Keratinocyte (primary cell): ENCODE data around the gene SBNO1. TPM values are rescaled to one million over a fixed set of nuclear protein-coding genes. Genes with fewer than 3 reads are reported as not detected.

ENCODE experiments used
- DNase-seq: peaks from one replicate; pipeline ENCODE4 v3.0.0-alpha.2; 2011; ENCODE audit warnings: low read depth, missing footprints, low spot score
- FAIRE-seq: peaks from 2 replicates; lab custom pipeline; 2011; peaks lifted over from hg19 to GRCh38; lab: Jason Lieb, UNC
- H2AFZ ChIP-seq: 2 replicates; pipeline ENCODE4 v1.6.0; 2012; ENCODE audit warnings: low read length, control low read depth, inconsistent platforms; ENCODE audit not compliant: control insufficient read depth
- H3K27ac ChIP-seq: 2 replicates; pipeline ENCODE4 v1.5.1; 2011; ENCODE audit warnings: low read length; ENCODE audit not compliant: control insufficient read depth, insufficient read depth
- H3K27me3 ChIP-seq: 3 replicates; pipeline ENCODE4 v1.6.0; 2011; ENCODE audit warnings: low read length; ENCODE audit not compliant: control insufficient read depth, insufficient read depth; ENCODE audit errors: extremely low read depth
- H3K36me3 ChIP-seq, 2 experiments: 2 replicates in 1 of 2; 3 replicates in 1 of 2; pipeline ENCODE4 v1.5.1; 2011; ENCODE audit warnings: low read length in 2 of 2, mild to moderate bottlenecking in 1 of 2; ENCODE audit not compliant: control insufficient read depth in 2 of 2, insufficient read depth in 2 of 2; ENCODE audit errors: extremely low read depth in 1 of 2
- H3K4me1 ChIP-seq: 3 replicates; pipeline ENCODE4 v1.5.1; 2011; ENCODE audit warnings: low read length; ENCODE audit not compliant: control insufficient read depth, insufficient read depth; ENCODE audit errors: extremely low read depth
- H3K4me2 ChIP-seq: 3 replicates; pipeline ENCODE4 v1.6.0; 2011; ENCODE audit warnings: low read depth, low read length; ENCODE audit not compliant: control insufficient read depth, insufficient read depth; ENCODE audit errors: extremely low read depth
- H3K4me3 ChIP-seq, 3 experiments: fragments of 200-600 bp in 1 of 3; sonication (generic) in 1 of 3; 2 replicates in 2 of 3; 3 replicates in 1 of 3; pipeline ENCODE4 v1.5.1; 2011 to 2016; ENCODE audit warnings: low read length in 3 of 3, mild to moderate bottlenecking in 3 of 3, control low read depth in 2 of 3, inconsistent platforms in 1 of 3, low read depth in 1 of 3, mixed read lengths in 1 of 3, mixed run types in 1 of 3, moderate library complexity in 1 of 3; ENCODE audit not compliant: control insufficient read depth in 2 of 3, insufficient read depth in 2 of 3; ENCODE audit errors: extremely low read depth in 1 of 3
- H3K79me2 ChIP-seq: 2 replicates; pipeline ENCODE4 v1.6.0; 2012; ENCODE audit warnings: low read length; ENCODE audit not compliant: control insufficient read depth, insufficient read depth
- H3K9ac ChIP-seq: 3 replicates; pipeline ENCODE4 v1.6.0; 2011; ENCODE audit warnings: low read length; ENCODE audit not compliant: control insufficient read depth, insufficient read depth; ENCODE audit errors: extremely low read depth
- H3K9me1 ChIP-seq: 3 replicates; pipeline ENCODE4 v1.6.0; 2011; ENCODE audit warnings: low read length; ENCODE audit not compliant: control insufficient read depth, insufficient read depth; ENCODE audit errors: extremely low read depth
- H3K9me3 ChIP-seq: 2 replicates; pipeline ENCODE4 v1.5.1; 2012; ENCODE audit warnings: low read depth, low read length; ENCODE audit not compliant: control insufficient read depth
- H4K20me1 ChIP-seq: 3 replicates; pipeline ENCODE4 v1.6.0; 2011; ENCODE audit warnings: low read length; ENCODE audit not compliant: control insufficient read depth, insufficient read depth; ENCODE audit errors: extremely low read depth
- EZH2 ChIP-seq: IDR thresholded peaks from one replicate; pipeline ENCODE4 v1.6.1; 2012; ENCODE audit warnings: inconsistent platforms, mild to moderate bottlenecking, low read length, moderate library complexity
- dilution Hi-C: fragments of 300-500 bp; cut with MboI; formaldehyde crosslinking; loops from one replicate; pipeline ENCODE4 v1.7.0; 2020; ENCODE audit warnings: low sequenced_read_pairs; ENCODE audit not compliant: extremely low pct_ligation_motif_present
- polyA plus RNA-seq, 5 experiments: library from polyadenylated mRNA; depleted of rRNA in 3 of 5; stranded (reverse) in 3 of 5; stranded (forward) in 1 of 5; unstranded in 1 of 5; fragments of >200 nt; gene quantifications; 1 replicate in 1 of 5; 2 replicates in 3 of 5; 3 replicates in 1 of 5; pipeline versions ENCODE4 v1.2.1 to v1.2.3, GENCODE V29; 2011 to 2012; ENCODE audit warnings: missing spikeins in 2 of 5, low read depth in 1 of 5, low replicate concordance in 1 of 5
- TF ChIP-seq, protein P1 (sequence below), 3 experiments: IDR thresholded peaks in 1 of 3; conservative IDR thresholded peaks in 1 of 3; optimal IDR thresholded peaks in 1 of 3; 2 replicates in 2 of 3; 3 replicates in 1 of 3; pipeline versions ENCODE3 to v1.5.1; 2011; ENCODE audit warnings: low read length in 3 of 3, mild to moderate bottlenecking in 3 of 3, moderate library complexity in 2 of 3, control low read depth in 1 of 3, inconsistent platforms in 1 of 3; ENCODE audit not compliant: insufficient read depth in 2 of 3; ENCODE audit errors: extremely low read depth in 1 of 3

Gene SBNO1
- polyA plus RNA-seq, 1 donor (not counting 4 experiments of a cell fraction or from before 2014, with no cell fraction given) = 18.4 TPM

- Histone ChIP-seq H2AFZ (no peak overlapping the region), H3K79me2 (peaks cover 39% of the 10 kb centered on the region), H3K4me3 (no peak overlapping the region), H4K20me1 (peaks cover 4% of the 10 kb centered on the region), H3K9me3 (no peaks in the 10 kb centered on the region), H3K4me1 (peaks cover 7% of the 10 kb centered on the region), H3K36me3 (peaks cover 32 to 39% of the 10 kb centered on the region in 2 experiments), H3K9me1 (no peaks in the 10 kb centered on the region), H3K4me2 (no peak overlapping the region), H3K27ac (no peak overlapping the region), H3K27me3 (no peaks in the 10 kb centered on the region), H3K9ac (no peak overlapping the region)
- FAIRE-seq (no peak), DNase-seq (no peak)
- dilution Hi-C loops = no loop called here
- TF ChIP-seq EZH2 = no peak
- TF ChIP-seq, protein P1, sequence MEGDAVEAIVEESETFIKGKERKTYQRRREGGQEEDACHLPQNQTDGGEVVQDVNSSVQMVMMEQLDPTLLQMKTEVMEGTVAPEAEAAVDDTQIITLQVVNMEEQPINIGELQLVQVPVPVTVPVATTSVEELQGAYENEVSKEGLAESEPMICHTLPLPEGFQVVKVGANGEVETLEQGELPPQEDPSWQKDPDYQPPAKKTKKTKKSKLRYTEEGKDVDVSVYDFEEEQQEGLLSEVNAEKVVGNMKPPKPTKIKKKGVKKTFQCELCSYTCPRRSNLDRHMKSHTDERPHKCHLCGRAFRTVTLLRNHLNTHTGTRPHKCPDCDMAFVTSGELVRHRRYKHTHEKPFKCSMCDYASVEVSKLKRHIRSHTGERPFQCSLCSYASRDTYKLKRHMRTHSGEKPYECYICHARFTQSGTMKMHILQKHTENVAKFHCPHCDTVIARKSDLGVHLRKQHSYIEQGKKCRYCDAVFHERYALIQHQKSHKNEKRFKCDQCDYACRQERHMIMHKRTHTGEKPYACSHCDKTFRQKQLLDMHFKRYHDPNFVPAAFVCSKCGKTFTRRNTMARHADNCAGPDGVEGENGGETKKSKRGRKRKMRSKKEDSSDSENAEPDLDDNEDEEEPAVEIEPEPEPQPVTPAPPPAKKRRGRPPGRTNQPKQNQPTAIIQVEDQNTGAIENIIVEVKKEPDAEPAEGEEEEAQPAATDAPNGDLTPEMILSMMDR (optimal IDR thresholded peaks at IDR 0.05 in 1 of 3, IDR thresholded peaks at IDR 0.05 in 1 of 3, conservative IDR thresholded peaks at IDR 0.05 in 1 of 3; ENCODE audit: extremely low read depth in 1 of 3, insufficient read depth in 2 of 3, low read length in 3 of 3) = no peak
Measured at GRCh38 chr12:123263196-123263817, 101.3 kb downstream of the SBNO1 start.

DNA sequence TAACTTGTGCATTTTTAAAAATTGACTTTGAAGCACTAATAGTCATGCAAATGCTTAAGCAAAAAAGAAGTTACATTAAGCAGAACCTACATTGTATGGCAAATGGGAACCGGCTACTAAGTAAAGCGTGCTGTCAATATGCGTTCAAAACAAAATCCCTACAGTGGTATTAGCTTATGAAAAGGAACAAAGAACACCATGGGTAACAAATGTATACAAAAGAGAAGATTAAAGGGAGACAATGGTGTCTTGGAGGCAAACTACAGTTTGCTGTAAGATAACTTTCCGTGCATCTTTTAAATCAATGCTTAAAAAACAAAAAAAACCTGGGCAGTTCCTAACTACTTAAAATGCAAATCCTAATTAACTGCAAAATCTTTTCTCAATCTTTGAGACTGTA is 103.5 kb downstream of the SBNO1 start:
- Histone ChIP-seq H3K27me3 (no peaks in the 10 kb centered on the region), H3K36me3 (peaks cover 31 to 36% of the 10 kb centered on the region in 2 experiments), H2AFZ (no peak overlapping the region), H3K79me2 (peaks cover 21% of the 10 kb centered on the region), H3K4me3 (no peak overlapping the region), H3K9me1 (no peaks in the 10 kb centered on the region), H3K27ac (no peak overlapping the region), H3K9me3 (no peaks in the 10 kb centered on the region), H3K4me1 (peaks cover 7% of the 10 kb centered on the region), H4K20me1 (no peaks in the 10 kb centered on the region), H3K9ac (no peak overlapping the region), H3K4me2 (no peak overlapping the region)
- FAIRE-seq (no peak), DNase-seq (no peak)
- TF ChIP-seq, protein P1 (optimal IDR thresholded peaks at IDR 0.05 in 1 of 3, IDR thresholded peaks at IDR 0.05 in 1 of 3, conservative IDR thresholded peaks at IDR 0.05 in 1 of 3; ENCODE audit: extremely low read depth in 1 of 3, insufficient read depth in 2 of 3, low read length in 3 of 3) = no peak
- no peak for TF ChIP-seq EZH2
- dilution Hi-C loops = no loop called here
